Left ventricle myocardium inferior (tissue), 1 donor: ENCODE results near the gene HSFX3. TPM values are rescaled to one million over a fixed set of nuclear protein-coding genes. Genes with fewer than 3 reads are reported as not detected.

Experiments used
- DNase-seq: peaks from one replicate; pipeline ENCODE4 v3.0.0-alpha.2; 2020
- H3K27ac ChIP-seq: fragments of 200-600 bp; replicated peaks from 2 replicates; pipeline ENCODE4 v1.8.0; 2021
- H3K27me3 ChIP-seq: fragments of 200-600 bp; 2 replicates; pipeline ENCODE4 v1.8.0; 2021; ENCODE audit warnings: low read depth
- H3K36me3 ChIP-seq: fragments of 200-600 bp; 2 replicates; pipeline ENCODE4 v1.8.0; 2021
- H3K4me1 ChIP-seq: fragments of 200-600 bp; 2 replicates; pipeline ENCODE4 v1.8.0; 2021
- H3K4me3 ChIP-seq: fragments of 200-600 bp; 2 replicates; pipeline ENCODE4 v1.8.0; 2021; ENCODE audit warnings: mild to moderate bottlenecking, moderate library complexity
- H3K9me3 ChIP-seq: fragments of 200-600 bp; replicated peaks from 2 replicates; pipeline ENCODE4 v1.8.0; 2021
- intact Hi-C: fragments of 100-400 bp; cut with micrococcal nuclease; formaldehyde crosslinking; loops from one replicate; pipeline ENCODE4 v1.11.0; 2022
- total RNA-seq: library from RNA; stranded (reverse); fragmentation: NEBNext Ultra II Directional; extraction: Animal tissue kit (Norgen Biotek cat#: 25700); gene quantifications from one replicate; pipeline ENCODE4 v1.2.1, GENCODE V29; 2021
- TF ChIP-seq, protein P1 (sequence below): fragments of 200-600 bp; IDR thresholded peaks from 2 replicates; pipeline ENCODE4 v1.8.0; 2021; ENCODE audit warnings: antibody characterized with exemption, mild to moderate bottlenecking, borderline replicate concordance
- donor health status: DM: no; HTN: yes; CAD: no; lungs with severe emphysema.

Gene HSFX3
- total RNA-seq, 1 donor from 2014 or later = 0.25 TPM

DNA sequence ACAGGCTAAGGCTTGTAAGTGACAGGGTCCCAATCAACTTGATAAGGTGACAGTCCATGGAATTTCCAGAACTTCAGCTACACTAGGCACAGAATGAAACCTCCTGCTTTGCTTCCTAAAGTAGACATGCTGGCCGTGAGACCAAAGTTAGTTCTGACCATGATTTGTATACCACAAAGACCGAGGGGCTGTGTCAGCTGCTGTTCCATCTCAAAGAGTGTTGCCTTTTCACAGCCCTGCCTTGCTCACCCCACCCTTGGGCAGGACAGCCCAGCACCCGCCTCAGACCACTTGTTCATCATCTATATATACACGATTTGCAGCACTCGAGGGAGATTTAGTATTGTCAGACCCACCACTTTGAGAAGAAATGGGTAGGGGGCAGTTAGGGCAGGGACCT, 50.0 kb downstream of the HSFX3 start:
- TF ChIP-seq, protein P1, sequence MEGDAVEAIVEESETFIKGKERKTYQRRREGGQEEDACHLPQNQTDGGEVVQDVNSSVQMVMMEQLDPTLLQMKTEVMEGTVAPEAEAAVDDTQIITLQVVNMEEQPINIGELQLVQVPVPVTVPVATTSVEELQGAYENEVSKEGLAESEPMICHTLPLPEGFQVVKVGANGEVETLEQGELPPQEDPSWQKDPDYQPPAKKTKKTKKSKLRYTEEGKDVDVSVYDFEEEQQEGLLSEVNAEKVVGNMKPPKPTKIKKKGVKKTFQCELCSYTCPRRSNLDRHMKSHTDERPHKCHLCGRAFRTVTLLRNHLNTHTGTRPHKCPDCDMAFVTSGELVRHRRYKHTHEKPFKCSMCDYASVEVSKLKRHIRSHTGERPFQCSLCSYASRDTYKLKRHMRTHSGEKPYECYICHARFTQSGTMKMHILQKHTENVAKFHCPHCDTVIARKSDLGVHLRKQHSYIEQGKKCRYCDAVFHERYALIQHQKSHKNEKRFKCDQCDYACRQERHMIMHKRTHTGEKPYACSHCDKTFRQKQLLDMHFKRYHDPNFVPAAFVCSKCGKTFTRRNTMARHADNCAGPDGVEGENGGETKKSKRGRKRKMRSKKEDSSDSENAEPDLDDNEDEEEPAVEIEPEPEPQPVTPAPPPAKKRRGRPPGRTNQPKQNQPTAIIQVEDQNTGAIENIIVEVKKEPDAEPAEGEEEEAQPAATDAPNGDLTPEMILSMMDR = no peak
- intact Hi-C loops = no loop called here
- Histone ChIP-seq H3K27ac (no peak overlapping the region), H3K4me3 (no peak overlapping the region), H3K9me3 (no peaks in the 10 kb centered on the region), H3K4me1 (peaks cover 16% of the 10 kb centered on the region), H3K36me3 (peaks cover 59% of the 10 kb centered on the region), H3K27me3 (no peaks in the 10 kb centered on the region)
- DNase-seq = no peak

DNA sequence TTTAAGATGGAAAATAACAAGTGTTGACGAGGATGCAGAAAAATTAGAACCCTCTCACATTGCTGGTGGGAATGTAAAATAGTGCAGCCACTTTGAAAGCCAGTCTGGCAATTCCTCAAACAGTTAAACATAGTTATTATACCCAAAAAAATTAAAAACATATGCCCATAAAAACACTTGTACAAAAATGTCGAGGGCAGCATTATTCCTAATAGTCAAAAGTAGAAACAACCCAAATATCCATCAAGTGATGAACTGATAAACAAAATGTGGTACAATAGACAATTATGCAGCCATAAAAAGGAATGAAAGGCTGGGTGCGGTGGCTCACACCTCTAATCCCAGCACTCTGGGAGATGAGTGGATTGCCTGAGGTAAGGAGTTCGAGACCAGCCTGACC, 51.0 kb downstream of the HSFX3 start:
- TF ChIP-seq, protein P1 = no peak
- Histone ChIP-seq H3K4me3 (no peak overlapping the region), H3K27me3 (no peaks in the 10 kb centered on the region), H3K36me3 (peaks cover 62% of the 10 kb centered on the region), H3K4me1 (peaks cover 16% of the 10 kb centered on the region), H3K27ac (no peak overlapping the region), H3K9me3 (no peaks in the 10 kb centered on the region)
- intact Hi-C loops = no loop called here
- no peak for DNase-seq

Other genes with a start within 250 kb of the HSFX3 start
- 86.3 TPM for gene IDS, start 44.6 kb downstream of the HSFX3 start, total RNA-seq
- 31.3 TPM for gene EOLA1, start 8.9 kb downstream of the HSFX3 start, total RNA-seq
- not detected for gene MAGEA9B, start 37.5 kb upstream of the HSFX3 start, total RNA-seq
- not detected for gene HSFX2, start 45.4 kb upstream of the HSFX3 start, total RNA-seq
- gene TMEM185A, start 81.9 kb upstream of the HSFX3 start, total RNA-seq = 42.2 TPM
- not detected for gene MAGEA11, start 162.1 kb upstream of the HSFX3 start, total RNA-seq
- 3.0 TPM for gene HSFX1, start 224.1 kb upstream of the HSFX3 start, total RNA-seq
- gene MAGEA9, start 232.0 kb upstream of the HSFX3 start, total RNA-seq = not detected